Neural crest cell (in vitro differentiated cells): ENCODE results near the gene RPL36. TPM values are rescaled to one million over a fixed set of nuclear protein-coding genes. Genes with fewer than 3 reads are reported as not detected.
A peak's percentile ranks its signal among the peaks of the same experiment; 100 is the strongest.

Experiments
- DNase-seq: peaks from one replicate; pipeline ENCODE4 v3.0.0; 2021; ENCODE audit warnings: low read depth, mixed read lengths, low spot score
- H3K27ac Mint-ChIP-seq: one replicate; pipeline ENCODE4 v1.8.0; 2021; ENCODE audit warnings: mild to moderate bottlenecking, mixed read lengths; ENCODE audit not compliant: unreplicated experiment
- H3K27me3 Mint-ChIP-seq: 2 replicates; pipeline ENCODE4 v1.8.0; 2021; ENCODE audit warnings: low read depth, mild to moderate bottlenecking, mixed read lengths
- H3K36me3 Mint-ChIP-seq: 2 replicates; pipeline ENCODE4 v1.8.0; 2021; ENCODE audit warnings: low read depth, mild to moderate bottlenecking, mixed read lengths
- H3K4me1 Mint-ChIP-seq: 2 replicates; pipeline ENCODE4 v1.8.0; 2021; ENCODE audit warnings: mixed read lengths
- H3K4me3 Mint-ChIP-seq: one replicate; pipeline ENCODE4 v1.8.0; 2021; ENCODE audit warnings: mild to moderate bottlenecking, mixed read lengths
- H3K9me3 Mint-ChIP-seq: 2 replicates; pipeline ENCODE4 v1.8.0; 2021; ENCODE audit warnings: mixed read lengths
- CTCF ChIP-seq: fragments of 200-600 bp; sonication (generic); conservative IDR thresholded peaks from 2 replicates; pipeline ENCODE4 v1.5.0; 2021; ENCODE audit warnings: antibody characterized with exemption, mild to moderate bottlenecking
- total RNA-seq: library from RNA; stranded (reverse); gene quantifications from 2 replicates; pipeline ENCODE4 v1.2.1, GENCODE V29; 2021

The RPL36 gene
- total RNA-seq, 1 donor from 2014 or later = 1,029 TPM

GRCh38 chr19:5696196-5697021, 6.3 kb downstream of the RPL36 start:
- no peak for DNase-seq
- Mint-ChIP-seq H3K9me3 (no peaks in the 10 kb centered on the region), H3K27me3 (peaks cover 10% of the 10 kb centered on the region), H3K4me1 (peaks cover 5% of the 10 kb centered on the region), H3K27ac (no peak overlapping the region), H3K4me3 (peak overlapping the region; percentile 66), H3K36me3 (peaks cover 17% of the 10 kb centered on the region)
- no peak for TF ChIP-seq CTCF

GRCh38 chr19:5697022-5697889, 7.2 kb downstream of the RPL36 start:
- Mint-ChIP-seq H3K9me3 (no peaks in the 10 kb centered on the region), H3K4me3 (peak overlapping the region; percentile 66), H3K27ac (peak overlapping the region; percentile 57), H3K36me3 (peaks cover 15% of the 10 kb centered on the region), H3K4me1 (peaks cover 5% of the 10 kb centered on the region), H3K27me3 (peaks cover 10% of the 10 kb centered on the region)
- no peak for DNase-seq
- TF ChIP-seq CTCF = no peak

- H3K27ac Mint-ChIP-seq = no peak overlapping the region
- no peaks in the 10 kb centered on the region for H3K9me3 Mint-ChIP-seq
- peaks cover 10% of the 10 kb centered on the region for H3K27me3 Mint-ChIP-seq
- H3K36me3 Mint-ChIP-seq = peaks cover 12% of the 10 kb centered on the region
- H3K4me3 Mint-ChIP-seq = peak overlapping the region; percentile 66
- DNase-seq = no peak
- no peaks in the 10 kb centered on the region for H3K4me1 Mint-ChIP-seq
- TF ChIP-seq CTCF = no peak
These were observed 8.0 kb downstream of the RPL36 start for GRCh38 chr19:5697890-5698634.

GRCh38 chr19:5698635-5699422, 8.7 kb downstream of the RPL36 start:
- DNase-seq = no peak
- H3K27ac Mint-ChIP-seq = peak overlapping the region; percentile 75
- H3K36me3 Mint-ChIP-seq = peaks cover 17% of the 10 kb centered on the region
- no peak for TF ChIP-seq CTCF
- H3K4me3 Mint-ChIP-seq = peak overlapping the region; percentile 62
- H3K27me3 Mint-ChIP-seq = peaks cover 10% of the 10 kb centered on the region
- no peaks in the 10 kb centered on the region for H3K4me1 Mint-ChIP-seq
- no peaks in the 10 kb centered on the region for H3K9me3 Mint-ChIP-seq
